ENCODE results near the gene PROB1.
A peak's percentile ranks its signal among the peaks of the same experiment; 100 is the strongest.
"Not testable (repeated sequence)": the region's sequence is repeated elsewhere in the genome, so short reads cannot be mapped to it uniquely, and the experiment has no call there.

Gene PROB1

DNA sequence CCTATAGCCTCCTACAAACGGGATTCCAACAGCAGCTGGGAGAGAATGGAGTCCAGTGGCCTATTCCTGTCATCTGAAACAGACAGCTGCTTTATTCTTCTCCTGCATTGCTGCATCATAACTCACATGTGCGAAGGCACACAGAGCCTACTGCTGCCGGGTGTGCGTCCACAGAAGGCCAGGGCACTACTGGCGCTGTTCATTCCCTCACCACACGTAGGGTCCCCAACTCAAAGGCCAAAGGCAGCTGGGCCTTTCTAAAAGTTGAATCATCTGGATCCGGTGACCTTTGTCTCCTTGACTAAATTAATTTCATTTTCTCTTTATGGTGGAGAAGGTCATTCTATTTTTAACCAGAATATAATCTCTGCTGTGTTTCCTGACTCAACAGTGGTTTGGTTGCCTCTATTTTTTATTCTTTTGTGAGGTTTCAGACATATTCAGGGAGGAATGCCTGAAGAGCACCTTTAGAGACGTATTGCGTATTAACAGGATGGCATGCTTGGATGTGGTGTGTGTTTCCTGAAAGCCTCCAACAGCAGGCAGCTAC is 19.8 kb upstream of the PROB1 start:
- no peak for DNase-seq (ENCODE audit: low read depth)

DNA sequence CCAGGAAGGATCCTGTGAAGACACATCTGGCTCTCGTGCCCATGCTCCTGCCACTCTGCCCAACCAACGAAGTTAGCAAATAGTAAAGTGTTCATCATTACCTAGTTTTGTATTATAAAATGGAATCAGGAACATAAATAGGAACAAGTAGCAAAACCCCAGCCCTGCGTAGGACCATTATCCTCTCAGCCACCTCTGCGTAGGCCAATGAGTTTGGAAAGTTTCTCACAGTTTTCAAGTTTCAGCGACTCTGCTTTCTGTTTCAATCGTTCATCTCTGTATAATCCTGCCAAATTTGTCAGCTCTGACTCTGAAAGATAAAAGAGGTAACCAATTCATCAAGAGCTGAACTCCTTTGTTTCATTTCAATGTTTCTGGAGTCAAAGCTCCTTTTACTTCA is 19.1 kb upstream of the PROB1 start:
- no peak for DNase-seq (ENCODE audit: low read depth)

DNA sequence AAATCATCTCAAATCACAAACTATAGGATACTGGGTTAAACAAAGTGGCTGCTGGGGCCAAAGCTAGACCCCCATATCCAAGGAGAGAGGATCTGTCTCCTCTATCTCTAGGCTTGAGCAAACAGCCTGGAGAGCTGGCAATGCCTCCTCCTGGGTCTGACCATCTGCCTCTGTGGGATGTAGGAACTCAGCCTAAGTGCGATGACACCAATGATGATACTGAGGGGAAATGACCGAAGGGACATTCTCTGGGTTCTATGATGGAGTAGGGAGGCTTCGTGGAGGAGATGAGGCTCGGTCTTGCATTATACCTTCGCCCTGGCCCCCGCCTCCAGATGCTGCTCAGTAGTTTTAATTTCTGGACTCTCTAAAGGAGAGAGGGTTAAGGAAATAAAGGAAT is 18.2 kb upstream of the PROB1 start:
- DNase-seq (ENCODE audit: low read depth), result no peak

DNA sequence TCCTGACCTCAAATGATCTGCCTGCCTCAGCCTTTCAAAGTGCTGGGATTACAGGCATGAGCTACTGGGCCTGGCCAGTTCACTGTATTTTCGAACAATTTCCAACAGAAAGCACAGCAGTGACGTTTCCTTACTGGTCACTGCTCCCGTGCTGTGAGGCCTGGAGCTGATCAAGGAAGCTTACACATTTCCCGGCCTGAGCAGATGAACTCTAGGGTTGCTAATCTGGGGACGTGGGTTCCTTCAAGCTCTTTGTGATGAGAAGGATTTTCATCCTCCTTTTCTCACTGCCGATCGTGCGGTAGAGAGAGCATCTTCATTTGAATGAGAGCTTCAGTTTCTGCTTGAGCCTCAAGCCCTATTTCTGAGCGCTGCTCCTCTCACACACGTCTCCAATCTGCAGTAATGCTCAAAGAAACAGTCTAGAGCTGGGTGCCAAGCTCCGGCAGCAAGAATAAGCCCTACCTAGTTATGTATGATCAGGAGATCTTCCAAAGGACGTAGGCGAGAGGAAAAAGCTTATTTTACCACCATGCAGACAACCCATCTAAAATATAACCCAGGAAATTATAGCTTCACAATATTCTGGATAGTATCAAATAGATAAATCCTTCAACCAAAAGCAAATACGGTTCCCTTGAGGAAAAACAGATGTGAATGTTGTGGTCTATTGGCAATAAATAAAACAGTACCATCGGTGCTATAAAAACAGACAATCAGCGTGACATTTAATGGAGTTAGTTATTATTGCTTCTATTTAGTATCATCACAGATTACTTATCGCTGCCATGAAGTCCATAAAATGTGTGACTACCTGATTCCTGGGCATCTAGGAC is 16.3 kb upstream of the PROB1 start:
- no peak for DNase-seq (ENCODE audit: low read depth)

DNA sequence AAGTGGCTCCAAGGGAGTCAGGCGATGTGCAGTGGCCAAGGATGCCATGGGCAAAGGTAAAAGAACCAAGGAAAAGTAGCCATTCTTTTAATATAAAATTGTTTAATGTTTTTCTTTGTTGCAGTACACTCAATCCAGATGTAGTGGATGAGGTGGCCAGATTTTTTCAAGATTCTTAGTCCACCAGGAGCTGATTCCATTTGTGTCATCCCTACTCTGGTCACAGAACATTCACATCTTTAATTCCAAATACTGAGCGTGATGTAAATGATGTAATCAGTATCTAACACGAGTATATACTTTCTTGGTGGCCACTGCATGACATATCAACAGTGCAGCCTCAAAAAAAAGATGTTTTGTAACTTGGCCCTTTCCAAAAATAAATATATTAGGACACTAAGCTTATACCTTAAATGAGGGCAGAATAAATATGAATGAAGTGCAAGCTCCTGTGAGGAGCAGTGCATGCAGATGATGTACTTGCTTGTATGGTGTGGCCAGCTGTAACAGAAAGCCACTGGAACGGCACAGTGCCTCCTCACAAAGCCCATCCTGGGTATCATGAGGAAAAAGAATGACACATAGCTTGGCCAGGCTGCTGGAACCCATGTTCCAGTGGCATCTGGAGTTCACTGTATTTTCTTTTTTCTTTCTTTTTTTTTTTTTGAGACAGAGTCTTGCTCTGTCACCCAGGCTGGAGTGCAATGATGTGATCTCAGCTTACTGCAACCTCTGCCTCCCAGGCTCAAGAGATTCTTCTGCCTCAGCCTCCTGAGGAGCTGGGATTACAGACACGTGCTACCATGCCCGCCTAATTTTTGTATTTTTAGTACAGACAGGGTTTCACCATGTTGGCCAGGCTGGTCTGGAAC is 15.5 kb upstream of the PROB1 start:
- DNase-seq (ENCODE audit: low read depth), result no peak

DNA sequence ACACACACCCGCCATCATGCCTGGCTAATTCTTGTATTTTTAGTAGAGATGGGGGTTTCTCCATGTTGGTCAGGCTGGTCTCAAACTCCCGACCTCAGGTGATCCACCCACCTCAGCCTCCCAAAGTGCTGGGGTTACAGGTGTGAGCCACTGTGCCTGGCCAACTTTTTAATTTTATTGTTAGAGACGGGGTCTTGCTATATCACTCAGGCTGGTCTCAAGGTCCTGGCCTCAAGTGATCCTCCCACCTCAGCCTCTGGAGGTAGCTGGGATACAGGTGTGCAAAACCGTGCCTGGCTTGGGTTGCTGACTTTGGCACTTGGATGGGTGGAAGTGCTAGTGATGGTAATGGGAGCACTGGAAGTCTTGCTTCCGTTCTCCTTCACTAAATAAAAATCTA is 14.2 kb upstream of the PROB1 start:
- not testable (repeated sequence) for DNase-seq (ENCODE audit: low read depth)

DNA sequence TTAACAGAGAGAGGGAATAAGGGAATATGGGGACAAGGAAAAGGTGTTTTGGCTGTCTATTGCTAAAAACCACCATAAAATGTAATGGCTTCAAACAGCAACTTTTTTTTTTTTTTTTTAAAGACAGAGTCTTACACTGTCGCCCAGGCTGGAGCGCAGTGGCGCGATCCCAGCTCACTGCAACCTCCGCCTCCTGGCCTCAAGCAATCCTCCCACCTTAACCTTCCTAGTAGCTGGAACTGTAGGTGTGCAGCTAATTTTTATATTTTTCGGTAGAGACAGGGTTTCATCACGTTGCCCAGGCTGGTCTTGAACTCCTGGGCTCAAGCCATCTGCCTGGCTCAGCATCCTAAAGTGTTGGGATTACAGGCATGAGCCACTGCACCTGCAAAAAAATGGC is 13.3 kb upstream of the PROB1 start:
- no peak for DNase-seq (ENCODE audit: low read depth)

DNA sequence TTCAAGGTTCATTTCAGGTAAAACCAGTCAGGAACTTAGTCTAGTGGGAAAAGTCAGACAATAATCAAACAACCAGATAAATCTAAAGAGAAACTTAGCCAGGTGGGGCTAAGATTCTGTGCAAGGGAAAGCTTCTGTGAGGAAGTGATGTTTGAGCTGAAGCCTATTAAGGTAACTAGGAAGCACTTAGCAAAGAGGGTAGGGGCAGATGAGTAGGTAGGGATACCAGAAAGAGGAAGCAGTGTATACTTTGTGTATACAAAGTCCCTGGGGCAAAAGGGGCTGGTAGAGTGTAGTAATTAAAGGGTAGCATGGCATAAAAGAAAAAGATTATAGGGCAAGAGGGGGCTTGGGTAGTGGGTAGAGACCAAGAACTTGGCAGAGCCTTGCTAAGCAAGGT is 12.6 kb upstream of the PROB1 start:
- DNase-seq (ENCODE audit: low read depth), result no peak

DNA sequence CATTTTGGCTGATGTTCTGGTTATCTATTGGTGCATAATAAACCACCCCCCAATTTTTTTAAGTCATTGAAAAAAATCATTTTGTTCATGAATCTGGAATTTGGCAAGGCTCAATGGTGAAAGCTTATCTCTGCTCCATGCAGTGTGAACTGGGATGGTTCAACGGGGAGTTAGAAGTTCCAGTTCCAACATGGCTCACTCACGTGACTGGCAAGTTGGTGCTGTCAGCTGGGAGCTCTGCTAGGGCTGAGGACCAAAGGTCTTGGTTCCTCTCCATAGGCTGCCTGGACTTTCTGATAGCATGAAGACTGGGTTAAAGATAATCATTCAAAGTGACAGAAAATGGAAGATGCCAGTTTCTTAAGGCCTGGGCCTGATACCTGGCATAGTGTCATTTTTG is 12.1 kb upstream of the PROB1 start:
- no peak for DNase-seq (ENCODE audit: low read depth)

DNA sequence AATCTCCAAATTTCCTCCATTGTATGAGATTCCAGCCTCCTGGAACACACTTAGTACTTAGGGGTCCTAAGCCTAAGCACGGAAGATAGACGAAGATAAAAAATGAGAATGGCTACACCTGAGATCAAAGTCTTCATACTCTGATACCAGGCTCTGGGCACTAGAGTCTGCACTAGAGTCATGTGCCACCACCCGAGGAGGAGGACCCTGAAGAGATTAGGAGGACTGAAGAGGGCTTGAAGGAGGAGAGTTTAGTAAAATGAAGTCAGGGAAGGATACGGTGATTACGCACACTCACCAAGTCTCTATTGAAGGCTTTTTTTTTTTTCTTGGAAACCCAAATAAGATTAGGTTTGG is 9.6 kb upstream of the PROB1 start:
- no peak for DNase-seq (ENCODE audit: low read depth)

DNA sequence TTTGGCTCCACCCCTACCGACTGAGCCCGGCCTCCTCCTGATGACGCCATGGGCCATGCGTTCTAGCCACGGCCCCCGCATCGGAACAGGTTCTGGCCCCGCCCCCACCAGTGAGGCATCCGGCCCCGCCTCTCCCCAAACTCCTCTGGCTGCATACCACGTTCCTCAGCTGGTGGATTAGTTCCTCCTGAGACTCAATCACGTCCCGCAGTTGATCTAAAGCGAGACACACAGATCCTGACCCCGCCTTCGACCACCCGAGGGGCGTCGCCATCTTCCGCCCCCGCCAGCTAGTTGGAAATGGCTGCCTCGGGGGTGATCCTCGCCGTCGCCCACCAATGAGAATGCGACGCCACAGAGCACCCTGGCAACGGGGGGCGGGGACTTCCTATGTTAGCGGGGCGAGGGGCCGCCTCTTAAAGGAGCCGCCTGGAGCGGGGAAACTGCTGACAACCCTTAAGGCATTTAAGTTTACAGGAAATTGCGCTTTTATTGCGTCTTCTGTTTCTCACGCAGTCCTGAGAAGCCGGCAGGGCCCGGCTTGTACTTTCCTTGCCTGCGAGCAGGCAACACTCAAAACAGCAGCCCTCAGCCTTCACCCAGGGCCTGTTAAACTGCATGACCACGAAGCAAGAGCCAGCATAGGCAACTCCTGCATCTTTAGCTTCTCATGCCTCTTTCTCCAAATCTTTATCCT is 9.0 kb upstream of the PROB1 start, which contains the start of gene SPATA24:
SPATA24 (minus strand) TSS at position 303 of the 697 bp plus-strand sequence; CDS start at position 274, 29 bp downstream.
- peak; percentile 88 for DNase-seq (ENCODE audit: low read depth)

DNA sequence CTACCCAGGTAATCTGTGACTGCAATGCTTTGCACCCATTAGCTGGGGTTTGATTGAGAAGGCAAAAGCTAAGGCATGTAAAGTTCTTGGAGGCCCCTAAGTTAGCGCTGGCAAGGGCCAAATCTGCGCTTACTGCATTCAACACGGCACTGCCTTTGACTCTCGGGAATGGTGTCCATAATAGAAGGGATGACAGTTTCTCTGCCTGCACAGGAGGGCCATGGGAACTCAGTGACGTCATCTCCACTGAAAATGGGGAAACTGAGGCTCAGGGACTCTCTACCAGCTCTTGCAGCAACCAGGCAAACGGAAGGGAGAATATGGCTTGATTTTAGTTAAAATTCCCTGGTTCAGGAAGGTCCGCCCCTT is 8.5 kb upstream of the PROB1 start:
- DNase-seq (ENCODE audit: low read depth), result no peak

DNA sequence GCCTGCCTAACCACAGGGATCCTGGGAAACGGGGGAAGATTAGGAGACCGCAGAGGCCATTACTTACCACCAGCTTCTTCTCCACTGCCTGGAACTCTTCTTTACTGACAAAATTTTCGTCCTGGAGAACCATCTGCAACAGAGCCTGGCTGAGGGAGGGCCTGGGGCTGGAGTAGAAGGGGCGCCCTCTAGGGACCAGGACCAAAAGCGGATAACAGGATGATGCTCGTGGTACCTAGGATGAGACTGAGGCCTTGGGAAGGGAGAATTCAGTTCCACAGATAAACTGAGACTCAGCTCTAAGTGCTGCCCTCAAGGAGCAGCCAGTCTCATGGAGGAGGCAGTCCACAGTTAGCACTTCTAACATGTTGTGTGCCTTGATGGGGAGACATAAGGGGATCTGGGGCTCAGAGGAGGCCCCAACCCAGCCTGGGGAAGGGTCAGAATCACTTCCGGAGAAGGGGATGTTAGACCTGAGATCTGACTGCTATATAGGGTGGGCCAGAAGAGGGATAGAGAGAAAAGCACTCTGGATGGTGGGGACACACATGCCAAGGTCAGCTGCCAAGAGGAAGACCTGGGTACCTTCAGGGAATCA is 7.8 kb upstream of the PROB1 start:
- no peak for DNase-seq (ENCODE audit: low read depth)

DNA sequence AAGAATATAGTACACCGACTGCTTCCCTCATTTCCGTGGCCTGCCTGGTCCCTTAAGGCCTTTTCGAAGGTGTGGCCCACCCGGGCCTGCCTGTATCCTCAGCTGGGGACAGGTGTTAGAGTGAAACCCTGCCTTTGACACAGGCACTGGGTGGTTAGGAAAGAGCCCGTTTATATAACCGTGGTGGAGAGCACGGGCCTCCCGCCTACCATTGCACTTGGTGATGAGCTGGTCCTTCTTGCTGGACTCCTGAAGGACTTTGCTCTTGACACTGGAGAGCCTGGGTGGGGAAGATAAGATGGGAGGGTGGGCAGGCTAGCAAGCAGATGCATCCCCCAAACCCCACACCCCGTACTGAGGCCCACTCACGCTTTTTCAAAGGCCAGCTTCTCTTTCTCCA is 6.6 kb upstream of the PROB1 start:
- no peak for DNase-seq (ENCODE audit: low read depth)

DNA sequence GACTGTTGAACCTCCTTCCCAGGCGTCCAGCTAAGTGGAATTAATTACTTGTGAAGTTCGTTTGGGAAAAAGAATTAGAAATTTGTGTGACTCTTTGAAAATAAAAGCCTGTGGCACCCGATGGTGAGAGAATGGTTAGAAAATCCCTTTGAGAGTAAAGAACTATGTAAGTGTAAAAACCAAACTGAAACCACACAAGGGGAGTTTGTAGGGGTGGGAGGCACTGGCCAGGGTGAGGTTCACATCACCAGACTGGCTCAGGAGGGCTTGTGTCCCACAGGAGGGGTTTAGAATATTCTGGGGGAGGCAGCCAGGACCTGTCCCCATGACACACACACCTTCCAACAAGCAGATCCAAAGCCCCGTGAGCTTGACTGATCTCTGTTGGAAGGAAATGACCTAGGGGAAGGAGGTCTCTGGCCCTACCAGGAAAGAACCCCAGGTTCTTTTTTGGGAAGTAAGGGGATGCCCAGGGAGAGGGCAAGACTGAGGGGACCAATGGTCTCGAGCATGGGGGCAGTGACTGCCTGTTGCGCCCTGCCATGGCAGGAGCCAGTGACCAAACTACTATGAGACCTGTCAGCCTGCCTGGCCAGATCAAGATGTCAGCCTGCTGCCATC is 4.7 kb upstream of the PROB1 start:
- DNase-seq (ENCODE audit: low read depth), result no peak

DNA sequence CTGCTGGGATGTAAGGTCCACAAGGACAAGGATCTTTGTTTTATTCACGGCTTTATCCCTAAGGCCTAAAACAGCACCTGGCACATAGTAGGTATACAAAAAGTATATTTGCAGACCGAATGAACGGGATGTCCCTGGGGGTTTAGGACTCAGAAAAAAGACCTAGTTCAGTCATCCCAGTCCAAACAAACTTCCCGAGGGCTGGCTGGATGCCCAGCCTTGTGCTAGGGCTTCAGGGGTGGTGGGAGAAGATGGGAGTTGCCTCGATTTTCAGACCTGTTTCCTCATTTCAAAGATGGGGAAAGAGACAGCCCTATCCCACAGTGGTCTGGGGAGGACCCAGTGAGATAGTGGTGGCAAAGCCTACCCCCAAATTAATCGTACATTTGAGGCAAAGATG is 3.0 kb upstream of the PROB1 start:
- DNase-seq (ENCODE audit: low read depth), result no peak

DNA sequence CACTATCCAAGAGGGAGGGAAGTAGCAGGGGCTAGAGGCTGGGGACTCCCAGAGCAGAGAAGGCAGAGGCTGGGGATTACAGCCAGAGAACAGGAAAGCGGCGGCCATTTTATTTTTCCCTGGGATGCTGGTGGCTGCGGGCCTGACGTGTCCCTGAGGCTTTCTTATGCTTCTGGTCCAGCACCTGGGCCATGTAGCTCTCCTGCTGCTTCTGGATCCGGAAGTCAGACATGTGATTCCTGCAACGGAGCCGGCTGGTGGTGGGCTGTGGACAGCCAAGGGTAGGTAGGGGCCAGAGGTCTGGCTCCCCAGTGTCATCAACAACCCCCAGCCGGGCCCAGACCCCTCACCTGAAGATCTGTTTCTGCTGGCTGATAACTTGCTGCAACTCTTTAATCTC is 1.8 kb upstream of the PROB1 start:
- DNase-seq (ENCODE audit: low read depth), result no peak

DNA sequence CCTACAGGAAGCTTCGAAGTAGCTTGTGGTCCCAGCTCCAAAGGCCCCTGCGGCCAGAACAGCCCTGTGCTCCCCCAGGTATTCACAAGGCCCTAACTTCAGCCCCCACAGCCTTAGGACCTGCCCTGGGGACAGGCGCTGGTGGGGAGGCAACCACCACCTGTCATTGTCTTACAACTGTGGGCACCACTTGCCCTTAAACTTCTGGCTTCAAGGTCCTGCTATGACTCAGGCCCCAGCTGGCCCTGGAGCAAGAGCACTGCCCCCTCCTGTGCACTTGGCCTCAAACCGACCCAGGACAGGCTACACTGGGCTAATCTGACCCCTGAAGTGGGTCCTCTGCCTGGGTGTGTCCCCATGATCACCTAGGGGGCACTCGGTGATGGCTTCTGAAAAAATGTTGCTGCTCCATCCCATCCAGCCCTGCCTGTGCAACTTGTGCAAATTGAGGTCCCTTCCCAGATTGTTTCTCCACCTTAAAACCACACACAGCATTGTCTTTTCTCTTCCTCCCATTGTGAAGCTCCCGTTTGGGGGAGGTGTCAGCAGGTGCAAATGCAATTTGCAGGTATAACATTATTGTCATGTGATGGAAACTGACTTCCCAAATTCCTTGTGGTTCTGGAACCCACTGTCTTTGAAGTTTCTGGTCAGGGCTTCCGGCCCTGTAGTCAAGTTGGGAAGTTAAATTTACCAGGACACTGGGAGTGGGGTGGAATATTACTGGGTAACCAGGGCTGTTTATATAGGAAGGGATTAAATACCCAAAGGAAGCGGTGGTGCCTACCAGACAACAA is 1.1 kb upstream of the PROB1 start:
- no peak for DNase-seq (ENCODE audit: low read depth)

DNA sequence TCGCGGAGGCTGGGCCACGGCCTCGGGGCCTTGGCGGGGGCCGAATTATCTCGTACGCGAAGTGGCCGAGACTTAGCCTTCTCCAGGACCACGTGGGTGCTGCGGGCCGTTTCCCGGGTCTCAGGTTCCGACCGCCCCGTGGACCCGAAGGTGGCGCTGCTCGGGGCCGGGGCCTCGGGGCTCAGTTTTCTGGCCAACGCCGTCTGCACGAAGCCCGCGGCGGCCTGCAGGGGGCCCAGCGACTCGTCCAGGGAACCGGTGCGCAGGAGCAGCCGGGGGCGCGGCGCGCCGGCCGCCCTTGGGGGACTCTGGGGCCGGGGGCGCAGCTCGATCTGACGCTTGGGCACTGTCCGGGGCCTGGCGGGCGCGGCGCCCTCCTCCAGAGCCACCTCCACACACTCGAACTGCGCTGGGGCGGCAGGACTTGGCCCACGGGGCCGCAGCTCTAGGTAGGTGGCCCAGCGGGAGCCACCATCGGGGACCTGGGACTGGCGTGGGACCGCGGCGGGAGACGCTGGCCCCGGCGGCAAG is 716 bp downstream of the PROB1 start:
- no peak for DNase-seq (ENCODE audit: low read depth)

DNA sequence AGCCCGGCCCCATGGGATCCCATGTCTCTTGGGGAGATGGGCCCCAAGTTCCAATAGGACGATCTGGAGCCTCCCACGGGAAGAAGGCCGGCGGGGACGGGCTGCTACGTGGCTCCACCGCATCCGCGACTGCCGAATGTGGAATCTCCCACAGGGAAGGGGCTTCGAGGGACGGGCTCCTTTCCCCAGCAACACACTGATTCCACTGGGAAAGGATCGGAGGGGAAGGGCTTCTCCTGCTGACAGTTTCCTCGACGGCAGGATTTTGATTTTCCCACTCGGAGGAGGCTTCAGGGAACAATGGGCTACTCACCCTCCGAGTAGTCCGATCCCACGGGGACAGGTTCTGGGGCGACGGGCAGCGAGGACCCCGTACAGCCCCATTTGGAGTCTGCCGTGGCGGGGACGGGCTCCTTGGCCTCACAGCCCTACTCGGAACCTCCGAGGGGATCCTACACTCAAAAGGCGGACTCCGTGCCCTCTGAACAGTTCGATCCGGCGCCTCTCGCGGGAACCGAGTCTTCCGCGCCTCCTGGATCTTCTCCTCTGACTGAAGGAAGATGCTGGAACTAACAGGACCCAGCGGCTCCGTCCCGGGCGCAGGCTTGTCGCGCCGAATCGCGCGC is 1.3 kb downstream of the PROB1 start:
- DNase-seq (ENCODE audit: low read depth), result no peak
